Upper lobe of left lung (tissue), 6 donors: Measurements from ENCODE around the gene HMX2. TPM values are rescaled to one million over a fixed set of nuclear protein-coding genes. Genes with fewer than 3 reads are reported as not detected.
A peak's percentile ranks its signal among the peaks of the same experiment; 100 is the strongest.

Experiments
- ATAC-seq, 2 donors: fragments of 200-7000 bp; cut with Tn5 transposase; one replicate each; pipeline ENCODE4 v1.9.1; 2022; ENCODE audit warnings: mild to moderate bottlenecking in 2 of 2, moderate library complexity in 2 of 2; ENCODE audit not compliant: low FRiP score in 2 of 2
- DNase-seq, 2 donors: peaks; one replicate each; pipeline ENCODE4 v3.0.0-alpha.2; 2019 to 2020
- H3K27ac ChIP-seq, 4 donors: fragments of 200-600 bp; sonication (generic); one replicate each; pipeline ENCODE4 v1.5.1; 2016 to 2019
- H3K27me3 ChIP-seq, 4 donors: fragments of 200-600 bp; sonication (generic); one replicate each; pipeline ENCODE4 v1.5.1; 2017 to 2019
- H3K36me3 ChIP-seq, 4 donors: fragments of 200-600 bp; sonication (generic); one replicate each; pipeline ENCODE4 v1.5.1; 2016 to 2019
- H3K4me1 ChIP-seq, 4 donors: fragments of 200-600 bp; sonication (generic); one replicate each; pipeline ENCODE4 v1.5.1; 2018 to 2019
- H3K4me3 ChIP-seq, 4 donors: fragments of 200-600 bp; sonication (generic); one replicate each; pipeline ENCODE4 v1.5.1; 2017 to 2019; ENCODE audit warnings: mild to moderate bottlenecking in 2 of 4, moderate library complexity in 1 of 4
- H3K9me3 ChIP-seq, 4 donors: fragments of 200-600 bp; sonication (generic); one replicate each; pipeline ENCODE4 v1.5.1; 2018 to 2019
- EP300 ChIP-seq, 4 donors: sonication (generic); formaldehyde crosslinking; IDR thresholded peaks; one replicate each; pipeline ENCODE4 v1.5.1; 2017; ENCODE audit warnings: antibody characterized with exemption in 4 of 4, control low read depth in 2 of 4
- POLR2A ChIP-seq, 4 donors: fragments of 450-650 bp; IDR thresholded peaks; one replicate each; pipeline ENCODE4 v1.5.1; 2016 to 2017; ENCODE audit warnings: antibody characterized with exemption in 4 of 4, mild to moderate bottlenecking in 2 of 4
- POLR2AphosphoS5 ChIP-seq, 2 donors: sonication (generic); formaldehyde crosslinking; IDR thresholded peaks; one replicate each; pipeline ENCODE4 v1.5.1; 2017; ENCODE audit warnings: antibody characterized with exemption in 2 of 2
- WGBS, 2 donors: methylation state at CpG; one replicate each; pipeline ENCODE4 v1.1.5; 2017 to 2018; 5-methylcytosine and 5-hydroxymethylcytosine counted together
- total RNA-seq, 6 donors: library from RNA; depleted of rRNA in 4 of 6; stranded (reverse); fragments of >200 nt in 4 of 6; gene quantifications; one replicate each; pipeline versions ENCODE4 v1.1.0 to v1.2.1, GENCODE V29; 2016 to 2021
- TF ChIP-seq, protein P1 (sequence below), 6 experiments: fragments of 450-650 bp in 4 of 6; fragments of 200-600 bp in 2 of 6; sonication (generic) in 2 of 6; IDR thresholded peaks; one replicate each; pipeline ENCODE4 v1.5.1; 2016 to 2019; ENCODE audit warnings: antibody characterized with exemption in 6 of 6
- donor health status: DM: no; HTN: no; CAD: no; lungs with moderate emphysema.
- donor health status: DM: no; HTN: yes; CAD: no; lungs with severe emphysema.

HMX2 gene
- total RNA-seq, 6 donors from 2014 or later: not detected

DNA sequence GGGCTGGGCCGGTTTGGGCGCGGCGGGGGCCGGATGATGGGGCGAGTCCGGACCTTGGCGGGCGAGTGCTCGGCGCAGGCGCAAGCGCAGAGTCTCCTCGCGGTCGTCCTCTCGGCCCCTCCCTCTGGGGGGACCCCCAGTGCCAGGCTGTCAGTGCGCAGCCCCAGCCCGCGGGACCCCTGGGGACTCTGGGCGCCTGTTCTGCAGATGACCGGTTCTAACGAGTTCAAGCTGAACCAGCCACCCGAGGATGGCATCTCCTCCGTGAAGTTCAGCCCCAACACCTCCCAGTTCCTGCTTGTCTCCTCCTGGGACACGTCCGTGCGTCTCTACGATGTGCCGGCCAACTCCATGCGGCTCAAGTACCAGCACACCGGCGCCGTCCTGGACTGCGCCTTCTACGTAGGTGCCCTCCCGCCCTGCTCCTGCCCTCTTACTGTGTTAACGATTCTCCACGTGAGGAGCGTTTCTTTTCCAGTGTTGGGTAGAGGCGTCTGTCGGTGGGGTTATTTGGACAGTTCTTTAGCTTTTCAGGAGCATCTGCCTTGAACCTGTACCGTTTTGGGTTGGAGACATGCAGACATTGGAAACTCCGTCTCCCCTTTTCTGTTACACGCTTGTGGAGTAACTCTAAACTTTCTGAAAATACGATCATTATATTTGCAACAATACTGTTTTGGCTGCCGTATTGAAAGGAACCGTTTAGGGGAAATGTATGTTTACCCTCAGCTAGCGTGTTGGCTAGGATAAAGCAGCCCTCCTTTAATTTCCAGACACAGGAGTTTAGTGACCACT lies 7.0 kb downstream of the HMX2 start:
- WGBS, 2 donors: 9% methylated on average over 25 to 26 of the region's 49 CpGs
- ATAC-seq: peak; percentile 70 to 82
- TF ChIP-seq POLR2AphosphoS5 (IDR thresholded peaks at IDR 0.05): no peak
- TF ChIP-seq EP300 (IDR thresholded peaks at IDR 0.05): no peak
- TF ChIP-seq, protein P1, sequence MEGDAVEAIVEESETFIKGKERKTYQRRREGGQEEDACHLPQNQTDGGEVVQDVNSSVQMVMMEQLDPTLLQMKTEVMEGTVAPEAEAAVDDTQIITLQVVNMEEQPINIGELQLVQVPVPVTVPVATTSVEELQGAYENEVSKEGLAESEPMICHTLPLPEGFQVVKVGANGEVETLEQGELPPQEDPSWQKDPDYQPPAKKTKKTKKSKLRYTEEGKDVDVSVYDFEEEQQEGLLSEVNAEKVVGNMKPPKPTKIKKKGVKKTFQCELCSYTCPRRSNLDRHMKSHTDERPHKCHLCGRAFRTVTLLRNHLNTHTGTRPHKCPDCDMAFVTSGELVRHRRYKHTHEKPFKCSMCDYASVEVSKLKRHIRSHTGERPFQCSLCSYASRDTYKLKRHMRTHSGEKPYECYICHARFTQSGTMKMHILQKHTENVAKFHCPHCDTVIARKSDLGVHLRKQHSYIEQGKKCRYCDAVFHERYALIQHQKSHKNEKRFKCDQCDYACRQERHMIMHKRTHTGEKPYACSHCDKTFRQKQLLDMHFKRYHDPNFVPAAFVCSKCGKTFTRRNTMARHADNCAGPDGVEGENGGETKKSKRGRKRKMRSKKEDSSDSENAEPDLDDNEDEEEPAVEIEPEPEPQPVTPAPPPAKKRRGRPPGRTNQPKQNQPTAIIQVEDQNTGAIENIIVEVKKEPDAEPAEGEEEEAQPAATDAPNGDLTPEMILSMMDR (IDR thresholded peaks at IDR 0.05): no peak
- no peak for TF ChIP-seq POLR2A (IDR thresholded peaks at IDR 0.05)

DNA sequence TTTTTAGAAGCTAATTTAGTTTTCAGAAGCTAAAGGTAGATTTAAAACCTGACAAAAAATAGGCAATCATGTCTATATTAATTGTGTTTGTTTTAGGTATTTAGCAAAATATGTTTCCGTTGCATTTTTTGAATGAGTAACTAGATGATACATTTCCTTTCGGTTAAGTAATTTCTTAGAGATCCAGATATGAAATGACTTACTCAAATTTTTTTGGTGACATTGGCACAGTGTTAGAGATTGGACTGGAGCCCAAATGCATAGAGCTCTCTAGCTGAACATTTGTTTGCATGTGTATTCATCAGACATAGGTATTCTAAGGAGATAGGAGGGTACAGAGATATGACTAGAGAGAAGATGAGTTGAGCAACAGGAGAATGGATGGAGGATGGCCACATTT lies 8.1 kb downstream of the HMX2 start:
- peaks cover 15 to 26% (median 18%) of the 10 kb centered on the region in 4 donors for H3K4me1 ChIP-seq
- no peak for DNase-seq
- H3K27me3 ChIP-seq: peaks cover 0 to 11% (median 5%) of the 10 kb centered on the region in 4 donors
- H3K27ac ChIP-seq: no peak overlapping the region
- H3K4me3 ChIP-seq: no peak overlapping the region
- H3K36me3 ChIP-seq: peaks cover 5 to 46% (median 23%) of the 10 kb centered on the region in 4 donors
- WGBS, 2 donors: 86 to 91% methylated on average over 2 of the region's 2 CpGs
- no peaks in the 10 kb centered on the region for H3K9me3 ChIP-seq
- ATAC-seq: no peak
- TF ChIP-seq, protein P1 (IDR thresholded peaks at IDR 0.05): no peak
- TF ChIP-seq EP300 (IDR thresholded peaks at IDR 0.05) (no peak), POLR2A (IDR thresholded peaks at IDR 0.05) (no peak)

More for the DNA sequence above, 7.0 kb downstream of the HMX2 start:
- DNase-seq: peak; percentile 63 to 92
- peaks cover 27 to 38% (median 29%) of the 10 kb centered on the region in 4 donors for H3K4me1 ChIP-seq
- peak overlapping the region; percentile 83 to 93 (median 88) for H3K27ac ChIP-seq
- H3K27me3 ChIP-seq: peaks cover 0 to 23% (median 15%) of the 10 kb centered on the region in 4 donors
- H3K4me3 ChIP-seq: peak overlapping the region; percentile 80 to 99 (median 98)
- H3K36me3 ChIP-seq: peaks cover 5 to 37% (median 17%) of the 10 kb centered on the region in 4 donors
- H3K9me3 ChIP-seq: no peaks in the 10 kb centered on the region

DNA sequence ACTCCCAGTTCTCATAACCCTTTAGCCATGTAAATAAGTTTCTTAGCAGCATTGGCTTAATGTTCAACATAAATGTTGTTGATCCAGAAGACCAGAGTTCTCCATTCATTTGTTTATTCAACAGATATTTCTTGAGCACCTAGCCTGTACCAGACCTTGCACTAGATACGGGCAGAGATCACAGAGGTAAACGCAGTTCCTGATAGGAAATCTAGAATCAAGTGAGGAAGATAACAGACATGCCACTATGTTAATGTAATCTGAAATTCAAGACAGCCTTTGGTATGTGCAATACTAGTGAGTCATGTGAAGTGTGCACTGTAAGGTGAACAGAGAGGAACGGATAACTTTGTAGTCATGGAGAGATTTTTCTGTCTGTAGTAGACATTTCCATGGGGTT lies 9.3 kb downstream of the HMX2 start:
- 82 to 83% methylated on average over 3 of the region's 3 CpGs for WGBS, 2 donors
- DNase-seq (no peak), ATAC-seq (no peak)
- Histone ChIP-seq H3K27me3 (peaks cover 0 to 6% (median 0%) of the 10 kb centered on the region in 4 donors), H3K27ac (no peak overlapping the region), H3K36me3 (peaks cover 11 to 57% (median 29%) of the 10 kb centered on the region in 4 donors), H3K4me1 (peaks cover 11 to 21% (median 15%) of the 10 kb centered on the region in 4 donors), H3K9me3 (no peaks in the 10 kb centered on the region), H3K4me3 (no peak overlapping the region)
- TF ChIP-seq EP300 (IDR thresholded peaks at IDR 0.05) (no peak), POLR2AphosphoS5 (IDR thresholded peaks at IDR 0.05) (no peak), POLR2A (IDR thresholded peaks at IDR 0.05) (no peak)
- TF ChIP-seq, protein P1 (IDR thresholded peaks at IDR 0.05): no peak

DNA sequence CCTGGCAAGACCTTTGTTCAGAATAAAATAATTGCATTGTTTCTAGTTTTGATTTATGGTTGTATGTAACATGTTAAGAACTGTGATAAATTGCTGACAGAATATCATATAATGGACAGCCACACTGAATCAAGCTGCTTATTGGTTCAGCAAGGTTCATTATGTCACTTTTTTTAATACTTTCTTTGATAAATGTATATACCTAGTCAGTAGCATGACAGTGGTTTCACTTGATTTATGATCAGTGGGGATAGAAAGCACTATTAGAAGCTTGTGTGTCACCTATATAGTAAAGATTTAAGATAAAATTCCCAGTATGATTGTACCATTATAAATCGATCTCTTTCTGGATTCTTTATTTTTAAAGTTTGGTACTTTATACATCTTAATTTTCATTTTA lies 10.7 kb downstream of the HMX2 start:
- no peak for ATAC-seq
- H3K36me3 ChIP-seq: peaks cover 20 to 72% (median 43%) of the 10 kb centered on the region in 4 donors
- no peaks in the 10 kb centered on the region for H3K9me3 ChIP-seq
- H3K27me3 ChIP-seq: no peaks in the 10 kb centered on the region
- 94% methylated on average over 1 of the region's 1 CpG for WGBS, 2 donors
- no peak overlapping the region for H3K4me3 ChIP-seq
- no peak overlapping the region for H3K27ac ChIP-seq
- H3K4me1 ChIP-seq: peaks cover 11 to 21% (median 14%) of the 10 kb centered on the region in 4 donors
- TF ChIP-seq EP300 (IDR thresholded peaks at IDR 0.05) (no peak), POLR2AphosphoS5 (IDR thresholded peaks at IDR 0.05) (no peak), POLR2A (IDR thresholded peaks at IDR 0.05) (no peak)
- TF ChIP-seq, protein P1 (IDR thresholded peaks at IDR 0.05): no peak
- no peak for DNase-seq
